GM23338 (cell line): ENCODE results near the gene PTPN12. TPM values are rescaled to one million over a fixed set of nuclear protein-coding genes. Genes with fewer than 3 reads are reported as not detected.

Experiments used
- ATAC-seq: fragments of 200-7000 bp; cut with Tn5 transposase; 3 replicates; pipeline ENCODE4 v1.9.1; 2020
- DNase-seq: peaks from one replicate; pipeline ENCODE4 v3.0.0-alpha.2; 2015; ENCODE audit warnings: low spot score
- H2AFZ ChIP-seq: fragments of 200-600 bp; sonication (generic); 2 replicates; pipeline ENCODE4 v1.8.0; 2016; ENCODE audit warnings: antibody characterized with exemption, mild to moderate bottlenecking, moderate library complexity
- H3F3A ChIP-seq: fragments of 200-600 bp; sonication (generic); replicated peaks from 2 replicates; pipeline ENCODE4 v1.8.0; 2017; ENCODE audit warnings: antibody characterized with exemption, mixed run types, low read depth
- H3K27ac ChIP-seq: fragments of 200-600 bp; sonication (generic); 2 replicates; pipeline ENCODE4 v1.6.1; 2016; ENCODE audit warnings: low read depth
- H3K27me3 ChIP-seq: fragments of 200-600 bp; sonication (generic); 2 replicates; pipeline ENCODE4 v1.8.0; 2016; ENCODE audit warnings: mild to moderate bottlenecking, mixed run types, moderate library complexity; ENCODE audit not compliant: insufficient read depth
- H3K36me3 ChIP-seq: fragments of 200-600 bp; sonication (generic); 2 replicates; pipeline ENCODE4 v1.8.0; 2016; ENCODE audit warnings: mild to moderate bottlenecking; ENCODE audit not compliant: insufficient read depth
- H3K4me1 ChIP-seq: fragments of 200-600 bp; sonication (generic); 2 replicates; pipeline ENCODE4 v1.8.0; 2016; ENCODE audit warnings: mild to moderate bottlenecking, moderate library complexity; ENCODE audit not compliant: insufficient read depth
- H3K4me2 ChIP-seq: fragments of 200-600 bp; sonication (generic); 2 replicates; pipeline ENCODE4 v1.7.1; 2017; ENCODE audit warnings: mixed run types
- H3K4me3 ChIP-seq: fragments of 200-600 bp; sonication (generic); 2 replicates; pipeline ENCODE4 v1.6.1; 2016; ENCODE audit warnings: mixed run types
- H3K79me2 ChIP-seq: fragments of 200-600 bp; sonication (generic); replicated peaks from 2 replicates; pipeline ENCODE4 v1.8.0; 2017; ENCODE audit warnings: mild to moderate bottlenecking; ENCODE audit not compliant: insufficient read depth
- H3K9me2 ChIP-seq: fragments of 200-600 bp; sonication (generic); 2 replicates; pipeline ENCODE4 v1.8.0; 2017; ENCODE audit not compliant: insufficient read depth
- H4K20me1 ChIP-seq: fragments of 200-600 bp; sonication (generic); replicated peaks from 2 replicates; pipeline ENCODE4 v1.8.0; 2017; ENCODE audit warnings: mild to moderate bottlenecking; ENCODE audit not compliant: insufficient read depth
- H3K27ac Mint-ChIP-seq: 2 replicates; pipeline ENCODE4 v1.8.0; 2020; ENCODE audit warnings: inconsistent platforms, mild to moderate bottlenecking, moderate library complexity, mixed read lengths
- H3K27me3 Mint-ChIP-seq: 3 replicates; pipeline ENCODE4 v1.8.0; 2022; ENCODE audit warnings: low read depth, mild to moderate bottlenecking, moderate library complexity, mixed read lengths, inconsistent platforms; ENCODE audit not compliant: insufficient read depth, poor library complexity
- H3K36me3 Mint-ChIP-seq: 3 replicates; pipeline ENCODE4 v1.8.0; 2021; ENCODE audit warnings: low read depth, mild to moderate bottlenecking, inconsistent platforms, moderate library complexity, mixed read lengths
- H3K4me1 Mint-ChIP-seq: 3 replicates; pipeline ENCODE4 v1.8.0; 2020; ENCODE audit warnings: mild to moderate bottlenecking, inconsistent platforms, mixed read lengths
- H3K4me3 Mint-ChIP-seq: 3 replicates; pipeline ENCODE4 v1.8.0; 2021; ENCODE audit warnings: moderate library complexity, mild to moderate bottlenecking, inconsistent platforms, mixed read lengths
- H3K9me3 Mint-ChIP-seq: 3 replicates; pipeline ENCODE4 v1.8.0; 2020; ENCODE audit warnings: moderate library complexity, mild to moderate bottlenecking, inconsistent platforms, mixed read lengths
- CTCF ChIP-seq, 2 experiments: fragments of 200-600 bp in 1 of 2; sonication (generic) in 1 of 2; conservative IDR thresholded peaks; 2 replicates each; pipeline versions ENCODE4 v1.5.1 to v1.6.1; 2016 to 2017; ENCODE audit warnings: antibody characterized with exemption in 2 of 2, low read depth in 2 of 2, mild to moderate bottlenecking in 2 of 2, moderate library complexity in 1 of 2
- ETS1 ChIP-seq: IDR thresholded peaks from 2 replicates; pipeline ENCODE4 v1.6.1; 2016; ENCODE audit warnings: antibody characterized with exemption
- EZH2phosphoT487 ChIP-seq: fragments of 200-600 bp; sonication (generic); IDR thresholded peaks from one replicate; pipeline ENCODE4 v1.8.1; 2018; ENCODE audit warnings: antibody characterized with exemption; ENCODE audit not compliant: unreplicated experiment
- NANOG ChIP-seq: IDR thresholded peaks from 2 replicates; pipeline ENCODE4 v1.6.1; 2016; ENCODE audit warnings: antibody characterized with exemption, borderline replicate concordance
- POLR2AphosphoS5 ChIP-seq: IDR thresholded peaks from 2 replicates; pipeline ENCODE4 v1.6.1; 2016; ENCODE audit warnings: antibody characterized with exemption, low read depth
- STAT1 ChIP-seq: IDR thresholded peaks from one replicate; pipeline ENCODE4 v1.6.1; 2016; ENCODE audit warnings: antibody characterized with exemption; ENCODE audit not compliant: unreplicated experiment
- ZNF114 ChIP-seq: fragments of 250-450 bp; sonication (Bioruptor Pico); IDR thresholded peaks from 2 replicates; pipeline ENCODE4 v1.5.0; 2020; ENCODE audit warnings: mild to moderate bottlenecking, moderate library complexity
- ZNF462 ChIP-seq: fragments of 250-450 bp; sonication (Bioruptor Pico); IDR thresholded peaks from 2 replicates; pipeline ENCODE4 v1.5.0; 2020; ENCODE audit warnings: mild to moderate bottlenecking, moderate library complexity
- polyA plus RNA-seq: library from polyadenylated mRNA; unstranded; fragments of >200 nt; fragmentation: Nextera tagmentation; extraction: Ambion mirVana; gene quantifications from 2 replicates; pipeline ENCODE4 v1.2.1, GENCODE V29; 2016
- total RNA-seq: library from RNA; depleted of rRNA; stranded (reverse); fragments of >200 nt; shearing (Covaris generic); gene quantifications from 2 replicates; pipeline ENCODE4 v1.2.3, GENCODE V29; 2014

Gene PTPN12
- total and polyA plus RNA-seq, 2 experiments from 2014 or later, result 58.8 to 187 TPM

GRCh38 chr7:77658928-77659327, 121.8 kb downstream of the PTPN12 start:
- Histone ChIP-seq H3K36me3 (peaks cover 10% of the 10 kb centered on the region; the same call in 1 of the 2 replicates), H3K27me3 (no peaks in the 10 kb centered on the region), H2AFZ (no peak overlapping the region), H3K9me2 (no peaks in the 10 kb centered on the region), H3K79me2 (no peaks in the 10 kb centered on the region), H3K4me3 (no peak overlapping the region), H3K4me2 (no peak overlapping the region), H3F3A (no peaks in the 10 kb centered on the region), H3K27ac (no peak overlapping the region), H4K20me1 (no peaks in the 10 kb centered on the region; the same call in 1 of the 2 replicates), H3K4me1 (no peaks in the 10 kb centered on the region)
- H3K36me3 Mint-ChIP-seq, result peaks cover 14% of the 10 kb centered on the region; the same call in 2 of the 3 replicates
- DNase-seq (no peak), ATAC-seq (no peak)
- H3K9me3 Mint-ChIP-seq, result no peaks in the 10 kb centered on the region
- TF ChIP-seq POLR2AphosphoS5 (no peak), NANOG (no peak), ZNF114 (CRISPR knock-in tag) (no peak), STAT1 (no peak), EZH2phosphoT487 (no peak), ZNF462 (CRISPR knock-in tag) (no peak), CTCF (conservative IDR thresholded peaks at IDR 0.05; ENCODE audit: low read depth in 2 of 2) (no peak), ETS1 (no peak)
- no peak overlapping the region for H3K27ac Mint-ChIP-seq
- H3K4me1 Mint-ChIP-seq, result no peaks in the 10 kb centered on the region
- no peaks in the 10 kb centered on the region for H3K27me3 Mint-ChIP-seq
- H3K4me3 Mint-ChIP-seq, result no peak overlapping the region
